Pulmonary artery endothelial cell (primary cell): ENCODE results near the gene ZNF608. TPM values are rescaled to one million over a fixed set of nuclear protein-coding genes. Genes with fewer than 3 reads are reported as not detected.

Source experiments
- DNase-seq: peaks from one replicate; pipeline ENCODE4 v3.0.0-alpha.2; 2011; ENCODE audit warnings: low read depth, low spot score
- total RNA-seq: library from RNA; depleted of rRNA; stranded (reverse); fragments of >200 nt; gene quantifications from 2 replicates; pipeline ENCODE4 v1.2.3, GENCODE V29; 2014

ZNF608 gene
- total RNA-seq, 1 donor from 2014 or later = 11.7 TPM

- no peak for DNase-seq
Measured at GRCh38 chr5:124738681-124739633, 7.5 kb downstream of the ZNF608 start.

DNA sequence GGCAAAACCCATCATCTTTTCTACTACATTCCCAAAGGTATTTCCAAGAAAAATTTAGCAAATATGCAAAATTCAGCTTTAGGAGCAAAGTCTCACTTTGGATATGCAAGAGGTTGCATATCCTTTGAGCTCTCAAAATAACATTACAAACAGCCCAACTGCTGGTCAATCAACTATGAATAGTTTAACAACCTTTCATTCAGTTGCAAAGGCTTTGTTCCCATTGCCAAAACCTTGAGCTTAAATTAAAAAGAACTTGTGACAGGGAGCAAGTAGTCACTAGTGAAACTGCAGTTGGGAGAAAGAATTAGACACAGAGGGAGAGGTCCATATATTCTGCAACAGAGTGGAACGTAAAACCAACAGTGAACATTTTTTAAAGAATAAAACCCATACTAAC, 8.8 kb downstream of the ZNF608 start:
- no peak for DNase-seq

- DNase-seq = no peak
Measured at GRCh38 chr5:124736805-124737188, 9.6 kb downstream of the ZNF608 start.

GRCh38 chr5:124736082-124736804, 10.2 kb downstream of the ZNF608 start:
- DNase-seq = no peak

DNA sequence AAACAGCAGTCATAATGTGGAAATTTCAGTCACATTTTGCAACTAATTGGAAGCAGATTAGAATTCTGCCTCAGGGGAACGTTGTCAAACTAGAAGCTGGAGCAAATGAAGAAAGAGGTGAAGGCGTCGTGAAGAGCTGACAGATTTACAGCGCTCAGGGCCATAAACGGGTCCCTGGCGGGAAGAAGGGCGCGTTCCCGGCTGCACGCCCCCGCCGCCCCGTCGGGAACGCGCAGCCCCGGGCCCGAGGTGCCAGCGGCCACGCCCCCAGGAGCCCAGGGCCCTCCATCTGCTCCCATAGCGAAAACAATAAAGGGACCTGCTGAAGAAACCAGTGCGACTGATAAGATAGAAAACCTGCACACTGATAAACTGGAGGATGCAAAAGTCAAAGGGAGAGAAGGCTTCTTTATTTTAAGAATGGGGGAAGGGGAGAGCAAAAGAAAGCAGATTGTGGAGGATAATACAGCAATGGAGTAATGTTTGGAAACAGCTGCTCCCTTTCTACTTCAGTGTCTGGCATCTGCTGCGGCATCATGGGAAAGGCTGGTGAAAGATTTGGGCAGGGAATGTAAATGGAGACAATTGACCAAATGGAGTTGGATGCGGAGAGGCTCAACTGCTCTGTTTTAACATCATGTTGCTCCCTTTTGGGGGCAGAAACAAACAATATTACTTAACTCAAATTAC, 11.1 kb downstream of the ZNF608 start:
- DNase-seq = no peak

- no peak for DNase-seq
Measured at GRCh38 chr5:124734574-124735168, 11.8 kb downstream of the ZNF608 start.

DNA sequence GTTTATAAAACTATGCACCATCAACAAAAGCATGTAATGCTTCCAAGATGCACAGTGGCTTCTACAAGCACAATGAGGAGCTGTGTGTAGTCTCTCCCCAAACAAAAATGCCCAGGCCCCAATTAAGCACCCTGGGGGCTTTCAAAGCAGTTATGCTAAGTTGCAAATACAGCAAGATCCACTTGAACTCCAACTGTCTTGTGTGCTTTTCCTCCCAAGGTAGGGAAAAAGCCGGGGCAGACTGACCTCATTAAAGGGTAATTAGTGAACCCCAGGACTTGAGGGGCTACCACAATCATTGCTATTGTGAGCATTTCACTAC, 13.1 kb downstream of the ZNF608 start:
- DNase-seq = no peak

DNA sequence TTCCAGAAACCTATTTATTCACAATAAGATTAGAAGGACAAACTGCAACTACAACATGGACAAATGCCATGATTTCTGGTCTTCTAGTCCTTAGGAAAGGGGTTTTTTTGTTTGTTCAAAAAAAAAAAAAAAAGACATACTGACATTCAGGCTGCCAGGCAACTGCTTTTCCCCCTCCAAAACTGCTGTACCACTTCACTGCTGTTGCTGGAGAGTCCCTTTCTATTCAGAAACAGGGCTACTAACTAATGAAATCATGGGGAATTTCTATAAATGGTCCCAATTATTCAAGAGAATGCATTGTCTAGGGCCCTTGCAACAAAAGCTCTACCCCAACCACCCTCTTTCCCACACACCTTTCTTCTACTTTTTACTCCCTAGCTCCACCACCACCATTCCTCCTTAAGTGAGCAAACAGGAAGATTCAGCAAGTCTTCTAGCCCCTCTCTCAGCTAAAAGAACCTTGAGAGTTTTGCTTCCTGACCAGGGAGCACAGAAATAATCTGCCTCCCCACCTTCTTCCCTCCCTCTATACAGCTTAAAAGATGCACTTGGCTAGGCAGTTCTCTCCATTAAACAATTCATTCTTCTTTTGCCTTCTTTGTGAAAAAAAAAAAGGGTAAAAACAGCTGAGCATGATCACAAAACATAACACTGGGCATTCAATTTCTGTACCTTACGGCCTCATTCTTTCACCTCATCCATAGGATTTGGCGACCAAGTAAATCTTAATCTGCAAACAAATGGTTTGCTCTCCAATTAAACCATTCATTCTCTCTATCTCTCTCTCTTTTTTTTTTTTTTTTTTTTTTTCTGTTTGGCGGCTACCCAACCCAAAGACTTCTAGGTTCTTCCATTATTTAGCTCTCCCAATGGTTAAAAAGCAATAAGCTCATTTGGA, 13.8 kb downstream of the ZNF608 start:
- no peak for DNase-seq

- DNase-seq = no peak
Measured at GRCh38 chr5:124730381-124730780, 16.1 kb downstream of the ZNF608 start.

DNA sequence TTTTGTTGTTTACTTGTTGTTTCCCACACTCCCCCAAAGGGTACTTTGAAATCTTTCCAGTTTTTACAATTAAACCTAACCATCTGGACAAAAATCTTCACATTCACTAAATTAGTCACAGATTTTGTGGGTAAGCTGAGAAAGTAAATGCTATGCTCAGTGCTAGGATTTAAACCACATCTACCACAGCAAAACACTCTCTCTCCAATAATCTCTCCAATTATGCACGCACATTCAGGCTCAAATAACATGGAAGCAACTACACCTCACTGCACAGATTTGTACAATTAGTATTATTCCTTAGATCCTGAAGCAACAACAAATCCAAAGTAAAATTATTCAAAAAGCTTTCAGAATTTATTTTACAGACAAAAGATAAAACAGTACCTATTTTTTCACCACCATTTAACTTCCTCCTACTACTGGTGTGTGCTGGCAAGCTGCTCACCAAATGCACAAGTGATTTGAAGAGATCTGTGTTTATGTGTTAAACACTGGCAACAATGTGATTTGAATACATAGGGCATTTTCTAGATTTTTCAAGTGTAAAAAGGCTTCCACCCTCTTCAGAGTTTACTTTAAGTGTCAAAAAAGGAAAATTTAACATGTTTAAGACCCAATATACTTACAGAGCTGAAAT, 16.6 kb downstream of the ZNF608 start:
- no peak for DNase-seq

- DNase-seq = no peak
Measured at GRCh38 chr5:124728968-124729332, 17.5 kb downstream of the ZNF608 start.

DNA sequence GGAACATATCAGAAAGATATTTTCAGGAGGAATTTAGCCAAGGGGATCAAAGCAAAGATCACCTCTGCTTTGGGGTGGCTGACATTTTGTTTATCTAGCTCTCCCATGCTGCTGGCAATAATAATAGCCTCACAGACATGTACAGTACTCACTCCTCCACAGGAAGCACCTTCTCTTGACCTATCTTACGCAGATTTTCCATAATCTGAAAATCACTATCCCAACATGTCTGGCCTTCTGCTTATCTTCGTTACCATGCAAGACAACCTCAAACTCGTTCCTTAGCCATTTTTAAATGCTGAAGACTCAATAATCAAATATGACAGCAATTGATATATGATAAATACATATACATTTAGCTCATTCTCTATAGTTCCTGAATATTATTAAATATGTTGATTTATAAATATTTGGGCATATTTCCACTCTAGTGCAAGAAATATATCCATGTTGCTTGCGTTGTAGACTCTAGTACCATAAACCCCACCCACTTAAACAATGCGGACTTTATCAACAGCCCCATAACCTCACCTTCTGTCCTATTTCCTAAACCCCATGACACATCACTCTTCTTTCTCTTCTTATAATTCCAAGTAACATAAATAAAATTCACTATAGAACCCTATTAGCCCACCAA, 18.0 kb downstream of the ZNF608 start:
- no peak for DNase-seq

DNA sequence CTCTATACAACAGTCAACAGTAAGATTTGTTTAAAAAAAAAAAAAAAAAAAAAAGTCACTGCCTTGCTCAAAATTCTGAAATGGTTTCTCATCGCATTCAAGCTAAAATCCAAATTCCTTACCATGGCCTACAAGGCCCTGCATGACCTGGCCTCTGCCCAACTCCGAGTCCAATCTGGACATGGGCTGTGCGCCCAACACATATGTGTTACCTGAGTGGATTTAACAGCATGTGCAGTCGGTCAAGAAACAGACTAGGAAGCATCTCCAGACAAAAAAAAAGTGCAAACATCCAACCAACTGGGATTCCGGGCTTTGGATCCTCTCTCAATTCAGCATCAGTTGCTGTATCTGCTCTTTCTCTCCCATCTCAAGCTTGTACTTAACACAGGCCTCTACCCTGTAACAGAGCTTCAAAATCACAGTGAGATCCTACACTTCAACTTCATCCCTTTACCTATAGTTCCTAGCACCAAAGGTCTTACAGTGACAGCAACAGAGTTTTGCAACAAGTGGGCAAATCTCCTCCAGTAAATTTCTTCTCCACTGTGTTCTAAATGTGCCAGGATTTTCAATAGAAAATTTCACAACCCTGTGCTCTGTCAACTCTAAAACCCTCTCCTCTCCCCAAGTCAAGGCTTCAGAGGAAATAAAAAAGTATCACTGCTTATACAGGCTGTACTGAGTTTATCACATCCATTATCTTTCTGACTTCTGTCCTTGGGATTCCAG, 19.6 kb downstream of the ZNF608 start:
- no peak for DNase-seq

- no peak for DNase-seq
Measured at GRCh38 chr5:124725622-124726258, 20.7 kb downstream of the ZNF608 start.

DNA sequence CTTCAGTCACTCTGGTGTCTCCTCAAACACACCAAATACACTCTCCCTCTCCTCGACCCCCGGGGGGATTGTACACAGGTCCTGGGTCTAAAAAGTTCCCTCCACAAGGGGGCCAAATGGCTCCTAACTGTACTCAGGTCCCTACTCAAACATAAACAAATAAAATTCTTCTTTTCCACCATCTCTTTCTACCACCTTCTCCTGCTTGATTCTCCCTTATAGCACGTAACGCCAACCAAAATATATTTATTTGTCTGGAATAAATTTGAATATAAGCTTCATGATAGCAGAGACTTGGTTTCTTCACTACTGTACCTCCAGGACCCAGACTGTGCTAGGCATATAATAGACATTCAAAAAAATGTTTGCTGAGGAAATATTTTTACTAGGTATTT, 21.4 kb downstream of the ZNF608 start:
- DNase-seq = no peak

- DNase-seq = no peak
Measured at GRCh38 chr5:124724357-124725039, 21.9 kb downstream of the ZNF608 start.

GRCh38 chr5:124721229-124721735, 25.2 kb downstream of the ZNF608 start:
- no peak for DNase-seq

- no peak for DNase-seq
Measured at GRCh38 chr5:124720593-124720992, 25.8 kb downstream of the ZNF608 start.
